Left hindlimb (tissue), 1 donor: ENCODE measurements around the gene MOCS1.

ENCODE experiments used
- DNase-seq: peaks from one replicate; pipeline ENCODE4 v3.0.0-alpha.2; 2018

The MOCS1 gene

DNA sequence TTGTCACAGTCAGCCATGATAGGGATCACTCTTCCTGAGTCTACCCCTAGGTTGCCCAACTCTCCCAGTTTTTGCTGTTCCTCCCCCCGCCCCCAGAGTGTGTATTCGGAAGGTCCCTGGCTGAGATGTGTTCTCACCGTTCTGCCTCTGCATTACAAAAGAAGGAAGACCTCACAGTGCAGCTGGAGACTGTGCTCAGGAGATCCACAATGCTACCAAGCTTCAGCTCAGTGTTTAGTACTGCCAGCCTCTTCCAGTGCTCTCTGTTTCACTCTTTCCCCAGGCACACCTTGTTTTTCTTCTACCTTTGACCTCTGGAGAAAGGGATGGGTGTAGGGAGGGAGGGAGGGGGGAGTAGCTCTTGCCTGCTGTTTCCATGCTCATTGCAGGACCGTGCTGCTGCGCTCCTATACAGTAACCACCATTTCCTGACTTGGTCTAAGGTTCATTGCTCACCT is 13.4 kb upstream of the MOCS1 start:
- no peak for DNase-seq

DNA sequence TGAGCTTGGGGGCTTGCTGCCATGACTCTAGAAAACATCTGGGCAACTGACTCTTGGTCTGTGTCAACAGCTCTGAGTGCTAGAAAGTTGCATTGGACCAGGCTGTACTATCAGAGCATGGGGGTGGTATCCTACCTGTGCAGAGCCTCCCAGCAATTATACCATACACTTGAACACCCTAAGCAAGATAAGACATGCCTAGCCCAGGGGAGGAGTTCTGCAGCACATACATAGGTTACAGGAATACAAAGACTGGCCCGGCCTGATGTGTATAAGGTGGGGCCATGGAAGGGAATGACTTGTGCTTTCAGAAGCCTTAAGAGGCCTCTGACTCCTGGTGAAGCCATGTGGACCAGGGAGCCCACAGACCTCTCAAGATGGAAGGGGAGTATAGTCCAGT is 11.4 kb upstream of the MOCS1 start:
- no peak for DNase-seq

DNA sequence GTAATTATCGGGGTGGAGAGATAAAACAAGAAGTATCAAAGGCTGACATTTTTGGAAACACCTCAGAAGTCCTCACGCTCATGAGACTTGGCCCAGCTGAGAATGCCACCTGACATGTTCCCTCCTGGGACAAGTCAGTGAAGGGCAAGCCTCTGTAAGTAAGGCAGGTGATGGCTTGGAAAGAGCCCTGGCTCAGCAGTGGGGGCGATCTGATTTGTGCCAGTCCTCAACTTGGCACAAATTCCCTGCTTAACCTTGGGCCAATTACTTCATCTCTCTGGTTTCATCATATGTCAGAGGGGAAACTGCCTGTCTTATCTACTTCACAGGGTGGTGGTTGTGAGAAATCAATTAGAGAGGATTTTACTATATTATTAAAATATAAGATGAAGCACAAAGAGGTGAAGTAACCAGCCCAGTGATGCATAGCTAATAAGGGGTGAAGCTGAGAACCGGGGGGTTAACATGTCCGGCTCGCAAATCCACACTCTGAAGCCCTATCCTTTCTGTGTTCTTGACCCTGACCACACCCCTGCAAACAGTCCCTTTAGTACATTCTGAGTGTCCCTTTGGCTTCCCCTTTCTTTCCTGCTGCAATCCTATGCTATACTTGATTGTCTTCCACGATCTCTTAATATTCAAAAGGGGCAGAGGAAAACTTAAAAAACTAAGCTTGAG is 8.8 kb upstream of the MOCS1 start:
- no peak for DNase-seq

DNA sequence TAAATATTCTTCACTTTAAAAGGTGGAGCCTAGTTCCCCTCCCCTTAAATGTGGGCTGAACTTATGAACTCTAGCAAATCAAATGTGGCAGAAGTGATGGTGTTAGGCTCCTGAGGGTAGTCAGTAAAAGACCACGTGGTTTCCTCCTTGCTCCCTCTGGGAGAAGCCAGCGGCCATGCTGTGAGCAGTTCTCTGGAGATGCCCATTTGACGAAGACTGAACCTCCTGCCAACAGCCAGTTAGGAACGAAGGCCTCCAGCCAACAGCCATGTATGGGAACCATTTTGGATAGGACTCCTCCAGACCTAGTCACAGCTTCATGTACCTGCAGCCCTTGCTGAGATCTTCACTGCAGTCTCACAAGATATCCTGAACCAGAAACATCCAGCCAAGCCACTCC is 7.6 kb upstream of the MOCS1 start:
- DNase-seq: no peak

DNA sequence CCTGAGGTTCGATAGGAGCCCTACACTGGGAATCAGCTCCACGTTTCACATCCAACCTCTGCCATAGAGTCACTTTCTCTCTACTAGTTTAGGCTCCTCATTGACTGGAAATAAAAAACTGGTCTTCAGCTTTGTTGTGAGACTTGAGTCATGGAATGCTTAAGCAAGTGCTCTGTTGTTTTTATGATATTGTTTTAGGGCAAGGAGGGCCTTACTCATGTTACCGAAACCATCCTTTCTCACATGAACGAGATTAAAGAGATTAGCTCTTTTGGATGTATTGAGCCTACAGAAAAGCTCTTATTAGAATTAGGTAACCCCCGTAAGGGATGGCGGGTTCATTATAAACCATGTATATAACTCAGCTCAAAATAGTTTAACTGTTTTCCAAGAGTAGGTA is 6.9 kb upstream of the MOCS1 start:
- no peak for DNase-seq

DNA sequence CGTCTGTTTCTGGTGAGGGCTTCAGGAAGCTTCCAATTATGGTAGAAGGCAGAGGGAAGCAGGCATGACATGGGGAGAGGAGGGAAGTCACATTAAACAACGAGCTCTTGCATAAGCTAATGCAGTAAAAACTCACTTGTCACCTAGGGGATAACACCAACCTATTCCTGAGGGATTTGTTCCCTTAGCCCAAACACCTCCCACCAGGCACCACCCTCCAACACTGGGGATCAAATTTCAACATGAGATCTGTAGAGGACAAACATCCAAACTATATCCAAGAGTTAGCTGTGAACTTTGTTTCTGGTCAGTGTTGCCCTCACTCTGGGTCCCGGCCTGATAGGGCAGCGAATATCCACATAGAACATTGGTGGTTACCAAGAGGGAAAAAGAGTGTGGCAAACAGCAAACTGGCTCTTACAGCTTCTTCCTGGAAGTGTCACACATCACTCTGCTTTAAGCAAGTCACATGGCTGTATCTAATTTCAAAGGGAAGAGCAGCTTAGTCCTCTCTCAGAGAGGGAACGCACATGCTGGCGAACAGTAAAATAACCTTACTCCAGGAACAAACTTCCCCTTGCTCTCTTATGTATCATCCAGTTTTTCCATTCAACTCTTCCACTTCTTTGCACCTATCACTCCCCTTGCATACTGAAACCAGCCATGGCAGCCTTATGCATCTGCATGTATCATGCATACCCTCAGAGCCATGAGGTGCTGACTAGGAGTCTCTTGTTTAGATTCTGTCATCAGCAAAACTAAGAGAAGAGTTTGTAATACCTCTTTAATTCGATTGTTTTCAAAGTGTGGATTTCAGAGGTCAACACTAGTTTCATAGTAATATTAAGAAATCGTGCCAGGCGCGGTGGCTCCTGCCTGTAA is 4.8 kb upstream of the MOCS1 start:
- DNase-seq: no peak

DNA sequence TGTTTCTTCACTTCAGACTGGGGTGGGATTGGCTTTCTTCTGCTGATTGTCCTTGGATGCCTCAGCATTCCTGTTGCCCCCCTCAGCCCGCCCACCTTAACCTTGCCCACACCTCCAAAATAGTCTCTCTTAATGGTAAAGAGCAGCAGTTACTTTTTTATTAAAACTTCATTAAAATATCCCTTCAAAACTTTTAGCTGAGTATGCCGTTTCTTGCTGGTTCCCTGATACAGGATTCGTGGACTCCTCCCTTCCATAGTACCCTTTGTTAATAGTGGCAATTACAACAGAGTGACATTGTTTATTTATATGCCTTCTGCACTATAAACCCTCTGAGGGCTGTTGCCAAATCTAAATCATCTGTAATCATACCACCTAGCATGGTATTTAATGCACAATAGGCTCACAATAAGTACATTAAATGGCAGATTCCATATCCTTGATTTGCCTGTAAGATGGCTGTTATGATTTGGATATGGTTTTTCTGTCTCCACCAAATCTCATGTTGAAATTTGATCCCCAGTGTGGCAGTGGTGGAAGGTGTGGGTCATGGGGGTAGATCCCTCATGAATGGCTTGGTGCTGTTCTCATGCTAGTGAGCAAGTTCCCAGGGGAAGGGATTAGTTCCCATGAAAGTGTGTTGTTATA is 3.5 kb upstream of the MOCS1 start:
- DNase-seq: no peak

DNA sequence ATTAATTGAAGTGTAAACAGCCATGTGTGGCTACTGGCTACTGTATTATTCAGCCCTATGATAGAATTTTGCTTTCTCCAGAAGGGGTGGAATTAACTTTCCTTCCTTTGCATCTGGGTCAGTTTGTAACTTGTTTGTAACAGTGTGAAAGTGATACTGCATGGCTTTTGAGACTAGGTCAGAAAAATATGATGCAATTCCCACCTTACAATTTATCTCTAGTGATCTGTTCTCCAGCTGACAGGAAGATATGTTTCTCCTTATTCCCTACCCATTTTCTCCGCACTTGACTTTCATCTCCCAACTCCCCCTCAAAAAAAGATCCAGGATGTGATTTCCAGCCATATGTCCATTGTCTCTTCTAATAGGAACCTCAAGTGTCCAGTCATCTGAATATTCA is 2.6 kb upstream of the MOCS1 start:
- DNase-seq: no peak

DNA sequence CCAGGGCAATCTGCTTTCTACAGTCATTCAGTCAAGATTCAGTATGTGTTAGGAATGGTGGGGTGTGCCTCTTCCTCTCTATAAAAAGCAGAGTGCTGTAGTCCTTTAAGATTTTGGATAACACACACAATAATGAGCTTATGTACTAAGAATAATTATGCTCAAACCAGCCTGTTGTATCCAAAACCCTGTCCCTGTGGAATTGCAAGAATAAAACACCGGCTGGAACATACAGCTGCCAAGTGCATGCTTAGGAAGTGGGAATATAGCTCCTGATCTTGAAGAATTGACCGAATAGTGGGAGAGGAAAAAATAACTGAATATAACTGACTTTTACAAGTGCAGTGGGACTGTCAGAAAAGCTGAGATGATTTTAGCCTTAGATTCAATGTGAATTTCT is 979 bp upstream of the MOCS1 start:
- DNase-seq: no peak

DNA sequence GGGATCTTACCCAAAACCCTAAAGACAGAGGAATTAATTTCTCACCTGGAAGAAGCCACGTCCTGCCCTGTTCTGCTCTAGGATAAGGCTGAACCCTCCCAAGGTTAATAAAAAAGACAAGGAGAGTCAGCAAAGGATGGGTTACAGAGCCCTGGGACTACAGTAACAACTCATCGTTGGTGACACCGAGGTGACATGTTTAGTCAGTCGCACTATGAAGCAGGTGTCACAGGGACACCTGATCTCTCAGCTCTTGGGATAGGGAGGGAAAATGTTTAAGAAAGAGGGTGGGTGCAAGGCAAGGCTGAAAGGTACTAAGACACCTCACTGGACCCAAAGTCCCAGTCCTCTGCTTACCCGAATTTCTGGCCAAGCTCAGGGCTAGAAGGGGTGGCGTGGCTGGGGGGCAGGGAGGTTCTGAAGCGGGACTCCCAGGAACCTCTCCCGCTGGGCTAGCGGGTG is 562 bp downstream of the MOCS1 start:
- DNase-seq: no peak

DNA sequence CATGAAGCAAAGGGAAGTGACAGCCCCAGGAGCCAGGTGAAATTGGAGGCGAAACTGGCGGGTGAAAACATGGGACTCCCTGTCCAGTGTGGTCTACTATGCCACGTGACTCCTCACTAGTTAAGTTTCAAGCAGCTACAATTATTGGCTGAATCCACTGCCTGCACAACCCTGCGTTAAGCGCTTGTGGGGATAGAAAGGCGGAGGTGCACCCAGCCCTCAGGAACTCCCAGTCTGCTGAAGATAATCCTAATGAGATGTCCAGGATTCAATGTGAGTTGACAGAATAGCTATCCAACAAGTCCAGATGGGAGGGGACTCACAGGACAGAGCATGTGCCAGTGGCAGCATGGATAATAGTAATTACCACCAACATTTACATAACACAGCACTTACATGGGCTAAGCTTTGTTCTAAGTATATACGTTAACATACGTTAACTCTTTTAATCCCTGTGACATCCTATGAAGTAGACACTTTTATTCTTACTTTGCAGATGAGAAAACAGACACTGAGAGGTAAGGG is 1.8 kb downstream of the MOCS1 start:
- no peak for DNase-seq

DNA sequence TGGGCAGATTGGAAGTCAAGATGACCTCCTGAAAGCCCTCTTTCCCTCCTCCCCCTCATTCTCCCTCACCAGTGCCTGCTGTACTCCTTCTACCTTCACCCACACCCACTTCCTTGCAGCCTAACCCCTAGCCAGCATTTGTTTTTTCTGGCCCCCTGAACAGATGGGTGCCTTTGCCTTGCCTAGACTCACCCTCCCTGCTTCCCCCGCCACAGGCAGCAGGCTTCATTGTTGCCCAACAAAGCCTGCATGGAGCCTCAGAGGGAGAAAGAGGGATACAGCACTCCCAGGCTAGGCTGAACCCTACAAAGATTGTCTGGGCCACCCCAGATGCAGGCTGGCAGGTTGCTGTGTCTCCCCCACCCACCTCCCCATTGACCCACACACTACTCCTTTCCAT is 2.7 kb downstream of the MOCS1 start:
- no peak for DNase-seq

DNA sequence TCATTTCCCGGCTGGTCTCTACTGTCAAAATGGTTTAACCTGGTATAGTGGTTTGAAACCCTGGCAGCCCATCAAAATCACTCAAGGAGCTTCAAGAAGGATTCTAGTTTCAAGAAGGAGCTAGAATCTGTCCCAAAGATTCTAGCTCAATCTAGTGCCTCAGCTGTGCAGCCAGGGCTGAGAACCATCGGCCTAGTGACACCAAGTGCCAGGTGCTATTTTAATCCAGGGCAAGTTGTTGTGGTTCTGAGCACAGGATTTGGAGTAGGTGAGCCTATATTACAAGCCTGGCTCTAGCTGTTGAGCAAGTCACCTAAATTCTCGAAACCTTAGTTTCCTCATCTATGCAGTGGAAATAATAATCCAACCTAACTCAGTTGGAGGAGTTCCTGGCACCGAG is 3.7 kb downstream of the MOCS1 start:
- no peak for DNase-seq

DNA sequence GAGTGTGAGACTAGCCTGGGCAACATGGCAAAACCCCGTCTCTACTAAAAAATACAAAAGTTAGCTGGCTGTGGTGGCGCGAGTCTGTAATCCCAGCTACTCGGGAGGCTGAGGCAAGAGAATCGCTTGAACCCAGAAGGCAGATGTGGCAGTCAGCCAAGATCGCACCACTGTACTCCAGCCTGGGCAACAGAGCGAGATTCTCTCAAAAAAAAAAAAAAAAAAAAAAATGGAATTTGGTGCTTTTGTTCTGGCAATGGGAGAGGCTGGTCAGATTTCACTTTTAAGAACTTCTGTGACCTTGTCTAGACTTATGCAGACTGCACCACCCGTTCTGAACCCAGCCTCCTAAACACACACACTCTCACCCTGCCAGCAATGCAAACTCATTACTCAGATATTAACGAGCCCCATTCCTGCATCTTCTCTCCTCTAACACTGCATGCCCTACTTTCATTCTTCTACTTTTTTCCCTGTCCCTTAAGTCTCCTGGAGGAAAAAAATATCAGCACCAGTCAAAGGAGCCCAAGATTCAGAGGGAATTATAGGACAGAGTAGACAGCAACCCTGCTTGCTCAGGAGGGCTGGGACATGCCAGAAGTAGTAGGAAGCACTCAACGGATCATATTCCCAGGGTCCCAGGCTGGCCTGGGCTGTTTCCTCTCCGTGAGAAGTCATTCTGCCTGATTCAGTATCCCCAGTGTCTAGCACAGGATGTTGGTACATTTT is 4.4 kb downstream of the MOCS1 start:
- no peak for DNase-seq

DNA sequence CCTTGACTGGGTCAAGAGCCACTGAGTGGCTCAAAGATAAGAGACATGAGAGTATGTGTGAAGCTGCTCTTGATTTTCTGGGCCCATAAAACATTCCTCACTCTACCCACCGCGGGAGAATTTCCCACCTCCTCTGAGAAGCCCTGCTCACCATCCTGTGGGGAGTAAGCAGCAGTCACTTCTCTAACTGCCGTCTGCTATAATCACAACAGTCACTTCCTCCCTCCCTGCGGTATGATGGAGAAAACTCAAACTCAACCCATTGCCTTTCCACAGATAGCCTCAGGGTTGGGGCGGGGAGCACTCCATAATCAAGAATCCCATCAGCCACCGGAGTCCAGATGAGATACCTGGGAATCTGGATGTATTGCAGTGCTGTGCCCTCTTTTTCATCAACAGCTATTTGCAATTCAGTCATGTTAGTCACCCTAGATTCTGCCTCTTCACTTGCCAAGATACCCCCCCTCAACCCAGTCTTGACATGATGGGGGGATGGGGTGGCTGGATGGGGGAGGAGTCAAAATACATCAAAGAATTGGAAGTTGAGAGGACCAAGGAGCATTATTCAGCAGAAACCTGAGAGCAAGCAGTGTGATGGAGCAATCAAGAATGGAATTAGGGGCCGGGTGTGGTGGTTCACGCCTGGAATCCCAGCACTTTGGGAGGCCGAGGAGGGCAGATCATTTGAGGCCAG is 5.1 kb downstream of the MOCS1 start:
- DNase-seq: no peak

DNA sequence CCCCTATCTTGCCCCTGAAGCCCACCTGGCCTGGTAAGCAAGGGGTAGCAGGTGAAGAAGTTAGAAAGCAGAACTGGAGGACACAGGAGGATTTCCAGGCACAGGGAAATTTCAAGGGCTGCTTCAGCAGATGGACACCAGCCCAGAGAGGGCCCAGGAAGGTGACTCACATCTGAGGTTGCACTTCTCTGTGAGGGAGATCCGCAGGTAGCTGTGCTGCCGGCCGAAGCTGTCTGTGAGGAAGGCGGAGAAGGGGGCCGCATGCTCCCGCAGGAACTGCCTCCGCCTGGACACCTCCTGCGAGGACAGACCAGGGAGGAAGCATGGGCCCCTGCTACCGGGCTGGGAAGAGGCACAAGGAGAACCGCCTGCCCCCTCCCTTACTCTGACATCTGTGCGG is 7.1 kb downstream of the MOCS1 start:
- no peak for DNase-seq

DNA sequence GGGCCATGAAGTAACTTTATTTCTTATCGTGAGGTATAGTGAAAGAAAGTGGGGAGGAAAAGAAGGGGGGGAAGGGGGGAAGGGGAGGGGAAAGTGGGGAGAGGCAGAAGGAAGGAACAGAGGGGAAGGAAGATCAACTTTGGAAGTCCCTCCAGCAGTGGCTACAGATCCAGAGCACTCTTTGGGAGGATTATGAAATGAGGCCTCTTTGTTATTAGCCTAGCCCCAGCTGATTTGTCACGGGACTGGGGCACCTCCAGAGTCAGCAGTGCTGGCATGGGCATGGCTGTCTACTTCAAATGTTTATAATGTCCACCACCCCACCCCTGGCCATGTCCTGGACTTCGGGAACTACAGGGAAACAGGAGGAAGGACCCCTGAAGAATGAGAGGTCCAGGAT is 7.6 kb downstream of the MOCS1 start:
- DNase-seq: no peak

DNA sequence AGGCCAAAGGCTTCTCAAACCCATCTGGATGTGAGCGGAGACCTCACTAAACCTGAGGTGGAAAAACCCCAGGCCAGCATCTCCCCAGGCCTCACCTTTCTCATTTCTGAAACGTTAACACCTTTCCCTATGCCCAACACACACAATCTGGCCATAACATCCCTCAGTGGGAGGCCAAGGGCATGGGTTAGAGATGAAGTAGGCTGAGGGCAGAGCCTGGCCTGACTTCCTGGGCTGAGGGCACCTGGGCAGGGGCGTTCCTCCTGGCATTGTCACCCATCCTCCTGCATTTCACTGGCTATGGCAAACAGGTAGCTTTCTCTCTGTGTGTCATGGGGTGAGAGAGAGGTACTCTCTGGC is 8.4 kb downstream of the MOCS1 start:
- DNase-seq: no peak

DNA sequence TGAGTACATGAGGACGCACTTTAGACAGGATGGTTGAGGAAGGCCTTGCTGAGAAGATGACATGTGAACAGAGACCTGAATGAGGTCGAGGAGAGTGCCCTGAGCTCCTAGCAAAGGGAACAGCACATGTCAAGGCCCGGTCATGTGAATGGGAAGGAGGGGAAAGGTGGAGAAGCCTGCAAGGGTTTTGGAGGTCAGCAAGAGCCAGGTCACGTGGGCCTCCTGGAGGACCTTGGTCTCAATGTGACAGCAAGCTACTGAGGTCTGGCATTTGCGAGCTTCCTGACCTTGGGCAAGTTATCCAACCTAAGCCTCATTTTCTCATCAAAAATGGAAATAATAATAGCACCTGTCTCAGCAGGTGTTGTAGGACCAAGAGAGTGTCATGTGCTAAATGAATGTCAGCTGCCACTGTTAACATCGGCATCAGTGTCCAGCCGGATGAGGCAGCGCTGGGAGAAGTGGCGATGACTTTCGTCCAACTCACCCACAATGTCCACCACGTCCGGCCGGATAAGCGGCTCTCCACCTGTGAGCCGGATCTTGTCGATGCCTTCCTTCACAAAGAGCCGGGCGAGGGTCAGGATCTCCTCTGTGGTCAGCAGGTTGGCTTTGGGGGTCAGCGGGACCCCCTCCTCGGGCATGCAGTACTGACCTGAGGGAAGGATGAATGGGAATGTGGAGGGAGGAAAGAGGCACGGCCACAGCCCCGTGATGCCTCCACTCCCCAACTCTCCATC is 8.9 kb downstream of the MOCS1 start:
- DNase-seq: no peak

DNA sequence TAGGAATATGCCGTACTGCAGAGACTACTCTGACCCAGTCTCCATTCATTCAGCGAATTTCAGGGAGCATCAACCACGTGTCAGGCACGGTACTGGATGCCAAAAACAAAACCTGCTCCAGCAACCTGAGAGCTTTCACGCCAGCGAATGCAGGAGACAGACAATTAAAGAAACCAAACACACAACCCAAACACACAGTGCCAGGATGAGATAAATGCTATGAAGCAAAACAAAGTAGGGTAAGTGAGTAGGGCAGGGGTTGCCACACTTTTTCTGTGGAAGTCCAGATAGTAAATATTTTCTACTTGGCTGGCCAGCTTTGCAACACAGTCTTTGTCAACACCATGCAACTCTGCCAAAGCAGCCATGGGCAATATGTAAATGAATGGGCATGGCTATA is 10.0 kb downstream of the MOCS1 start:
- DNase-seq: no peak

DNA sequence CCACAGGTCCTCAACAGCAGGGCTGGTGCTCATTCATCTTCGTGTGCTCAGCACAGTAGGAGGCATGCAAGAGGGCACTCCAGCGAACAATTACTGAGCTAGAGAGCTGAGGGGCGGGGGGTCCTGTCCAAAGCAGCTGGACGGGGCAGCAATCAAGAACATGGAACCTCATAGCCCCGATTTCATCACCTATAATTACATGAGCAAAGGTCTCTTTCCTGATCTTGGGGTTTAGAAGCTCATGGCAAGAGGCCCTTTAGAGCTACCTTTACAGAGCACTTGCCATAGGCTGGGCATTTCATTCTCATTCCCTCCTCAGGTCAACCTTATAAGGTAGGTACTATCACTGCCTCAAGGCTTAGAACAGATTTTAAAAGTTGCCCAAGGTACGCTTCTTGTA is 10.4 kb downstream of the MOCS1 start:
- DNase-seq: no peak

DNA sequence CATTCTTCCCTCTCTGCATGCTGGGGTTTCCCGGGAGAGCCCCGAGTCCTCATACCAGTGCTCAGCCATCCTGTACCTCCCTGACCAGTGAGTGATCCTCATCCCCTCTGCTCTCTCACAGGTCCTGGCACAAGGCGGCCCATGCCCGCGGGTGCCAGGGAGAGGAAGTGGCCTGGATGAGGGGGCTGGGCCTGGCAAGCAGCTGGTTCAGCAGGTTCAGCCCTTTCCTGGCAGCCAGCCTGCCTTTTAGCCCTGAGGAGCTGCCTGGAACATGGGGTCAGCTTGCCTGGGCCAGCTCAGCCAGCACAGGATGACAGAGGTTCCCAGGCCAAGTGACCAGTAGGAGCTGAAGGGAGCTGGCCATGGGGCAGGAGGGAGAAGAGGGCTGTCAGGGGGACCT is 10.9 kb downstream of the MOCS1 start:
- no peak for DNase-seq
